AG09309 (cell line): Measurements from ENCODE around the gene FBXO4.

ENCODE experiments used
- DNase-seq: peaks from one replicate; pipeline ENCODE4 v3.0.0-alpha.2; 2010; ENCODE audit warnings: low read depth
- H3K4me3 ChIP-seq: 2 replicates; pipeline ENCODE4 v1.5.1; 2011; ENCODE audit warnings: mild to moderate bottlenecking, low read depth, low read length, moderate library complexity; ENCODE audit not compliant: control insufficient read depth
- TF ChIP-seq, protein P1 (sequence below): IDR thresholded peaks from 2 replicates; pipeline ENCODE4 v1.5.1; 2011; ENCODE audit warnings: mild to moderate bottlenecking, low read depth, low read length, inconsistent platforms; ENCODE audit not compliant: insufficient read depth, control insufficient read depth; ENCODE audit errors: missing control alignments

The FBXO4 gene

GRCh38 chr5:41883243-41883642, 41.8 kb upstream of the FBXO4 start:
- TF ChIP-seq, protein P1, sequence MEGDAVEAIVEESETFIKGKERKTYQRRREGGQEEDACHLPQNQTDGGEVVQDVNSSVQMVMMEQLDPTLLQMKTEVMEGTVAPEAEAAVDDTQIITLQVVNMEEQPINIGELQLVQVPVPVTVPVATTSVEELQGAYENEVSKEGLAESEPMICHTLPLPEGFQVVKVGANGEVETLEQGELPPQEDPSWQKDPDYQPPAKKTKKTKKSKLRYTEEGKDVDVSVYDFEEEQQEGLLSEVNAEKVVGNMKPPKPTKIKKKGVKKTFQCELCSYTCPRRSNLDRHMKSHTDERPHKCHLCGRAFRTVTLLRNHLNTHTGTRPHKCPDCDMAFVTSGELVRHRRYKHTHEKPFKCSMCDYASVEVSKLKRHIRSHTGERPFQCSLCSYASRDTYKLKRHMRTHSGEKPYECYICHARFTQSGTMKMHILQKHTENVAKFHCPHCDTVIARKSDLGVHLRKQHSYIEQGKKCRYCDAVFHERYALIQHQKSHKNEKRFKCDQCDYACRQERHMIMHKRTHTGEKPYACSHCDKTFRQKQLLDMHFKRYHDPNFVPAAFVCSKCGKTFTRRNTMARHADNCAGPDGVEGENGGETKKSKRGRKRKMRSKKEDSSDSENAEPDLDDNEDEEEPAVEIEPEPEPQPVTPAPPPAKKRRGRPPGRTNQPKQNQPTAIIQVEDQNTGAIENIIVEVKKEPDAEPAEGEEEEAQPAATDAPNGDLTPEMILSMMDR, result no peak
- no peak overlapping the region for H3K4me3 ChIP-seq
- no peak for DNase-seq

DNA sequence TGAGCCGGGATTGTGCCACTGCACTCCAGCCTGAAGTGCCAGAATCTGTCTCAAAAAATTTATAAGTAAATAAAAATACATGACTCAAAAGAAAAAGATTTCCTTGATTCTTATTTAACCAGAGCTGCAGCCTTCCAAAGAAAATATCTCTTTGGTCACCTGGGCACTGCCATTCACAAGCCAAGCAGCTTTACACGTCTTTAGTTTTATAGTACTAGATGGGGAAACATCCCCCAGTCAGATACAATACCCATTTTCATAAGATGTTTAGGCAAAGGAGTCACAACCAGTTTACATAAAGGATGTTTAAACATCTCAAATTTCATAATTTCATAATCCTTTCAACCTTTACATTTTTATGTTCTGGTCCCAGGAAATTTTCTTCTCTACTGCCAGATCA, 41.1 kb upstream of the FBXO4 start:
- no peak overlapping the region for H3K4me3 ChIP-seq
- TF ChIP-seq, protein P1, result no peak
- DNase-seq, result no peak

DNA sequence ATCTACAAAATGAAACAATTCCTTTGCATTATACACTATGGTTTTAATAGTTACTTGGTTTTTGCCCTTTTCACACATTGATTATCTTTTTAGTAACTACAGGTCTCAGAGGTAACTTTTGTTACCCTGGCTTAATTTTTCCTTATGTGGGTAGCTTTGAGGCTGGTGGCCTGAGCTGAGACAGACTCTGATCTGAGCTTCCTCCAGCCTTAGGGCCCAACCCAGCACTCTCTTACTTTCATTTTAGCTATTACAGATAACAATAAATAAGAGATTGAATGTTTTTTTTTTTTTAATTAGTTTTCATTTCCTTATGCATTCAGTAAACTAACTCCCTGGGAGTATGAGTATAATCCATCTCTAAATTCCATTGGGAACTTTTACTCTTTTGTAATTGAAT, 39.8 kb upstream of the FBXO4 start:
- DNase-seq, result no peak
- H3K4me3 ChIP-seq, result no peak overlapping the region
- TF ChIP-seq, protein P1, result no peak

- DNase-seq, result no peak
- H3K4me3 ChIP-seq, result no peak overlapping the region
- TF ChIP-seq, protein P1, result no peak
Measured at GRCh38 chr5:41891066-41891707, 33.9 kb upstream of the FBXO4 start.

DNA sequence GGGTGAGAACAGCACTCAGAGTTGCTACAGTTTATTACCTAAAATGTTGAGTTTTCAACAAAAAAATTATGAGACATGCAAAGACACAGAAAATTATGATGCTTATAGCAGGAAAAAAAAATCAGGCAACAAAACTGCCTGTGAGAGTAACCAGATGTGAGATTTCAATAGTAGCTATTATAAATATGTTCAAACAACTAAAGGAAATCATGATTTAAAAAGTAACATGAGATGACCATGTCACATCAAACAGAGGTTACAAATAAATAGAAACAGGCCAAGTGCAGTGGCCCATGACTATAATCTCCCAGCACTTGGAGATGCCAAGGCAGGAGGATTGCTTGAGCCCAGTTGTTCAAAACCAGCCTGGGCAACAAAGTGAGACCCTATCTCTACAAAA, 33.0 kb upstream of the FBXO4 start:
- H3K4me3 ChIP-seq, result no peak overlapping the region
- no peak for DNase-seq
- TF ChIP-seq, protein P1, result no peak

- no peak overlapping the region for H3K4me3 ChIP-seq
- TF ChIP-seq, protein P1, result no peak
- no peak for DNase-seq
Measured at GRCh38 chr5:41893074-41893851, 31.8 kb upstream of the FBXO4 start.

- no peak for DNase-seq
- TF ChIP-seq, protein P1, result no peak
- H3K4me3 ChIP-seq, result no peak overlapping the region
Measured at GRCh38 chr5:41896230-41896629, 28.9 kb upstream of the FBXO4 start.
